ENCODE results near the gene SS18.

- no peak for TF ChIP-seq CTCF (conservative IDR thresholded peaks at IDR 0.05)
- no peak for TF ChIP-seq ZFX (IDR thresholded peaks at IDR 0.05)
These were observed 902 bp downstream of the SS18 start for GRCh38 chr18:26089293-26090129.

Data from C4-2B (cell line).